Muscle of leg (tissue), 16 donors: ENCODE measurements around the gene PNMA1. TPM values are rescaled to one million over a fixed set of nuclear protein-coding genes. Genes with fewer than 3 reads are reported as not detected.

ENCODE experiments used
- DNase-seq: peaks from one replicate; pipeline ENCODE4 v3.0.0; 2013
- H3K27ac ChIP-seq: one replicate; pipeline ENCODE4 v1.5.1; 2013; ENCODE audit warnings: mild to moderate bottlenecking, low read length, control low read depth
- H3K27me3 ChIP-seq: one replicate; pipeline ENCODE4 v1.6.1; 2013; ENCODE audit warnings: low read length; ENCODE audit not compliant: control insufficient read depth, insufficient read depth
- H3K36me3 ChIP-seq: one replicate; pipeline ENCODE4 v1.6.1; 2013; ENCODE audit warnings: low read length; ENCODE audit not compliant: control insufficient read depth, insufficient read depth
- H3K4me1 ChIP-seq: one replicate; pipeline ENCODE4 v1.6.1; 2013; ENCODE audit warnings: low read length; ENCODE audit not compliant: control insufficient read depth, insufficient read depth
- H3K4me3 ChIP-seq: one replicate; pipeline ENCODE4 v1.5.1; 2013; ENCODE audit warnings: low read length, control low read depth
- H3K9me3 ChIP-seq: replicated peaks from 2 replicates; pipeline ENCODE4 v1.6.1; 2013; ENCODE audit warnings: low read depth, low read length; ENCODE audit not compliant: control insufficient read depth
- WGBS: methylation state at CpG from one replicate; pipeline ENCODE4 v1.1.5; 2013; ENCODE audit warnings: missing lambda C conversion rate; ENCODE audit not compliant: insufficient coverage; 5-methylcytosine and 5-hydroxymethylcytosine counted together
- long read RNA-seq, 11 donors: transcript quantifications; one replicate each; lab custom pipeline, GENCODE V29; 2026
- polyA plus RNA-seq, 8 donors: library from polyadenylated mRNA; unstranded; fragments of 120-200 nt; gene quantifications; one replicate each; pipeline versions ENCODE4 v1.2.1 to v1.2.3, GENCODE V29; 2013; ENCODE audit warnings: inconsistent platforms in 1 of 8, low replicate concordance in 1 of 8; ENCODE audit not compliant: insufficient read length in 8 of 8, insufficient read depth in 1 of 8
- total RNA-seq: library from RNA; stranded (reverse); fragments of 120-200 nt; gene quantifications from one replicate; pipeline ENCODE4 v1.2.4, GENCODE V29; 2013

PNMA1 gene, protein sequence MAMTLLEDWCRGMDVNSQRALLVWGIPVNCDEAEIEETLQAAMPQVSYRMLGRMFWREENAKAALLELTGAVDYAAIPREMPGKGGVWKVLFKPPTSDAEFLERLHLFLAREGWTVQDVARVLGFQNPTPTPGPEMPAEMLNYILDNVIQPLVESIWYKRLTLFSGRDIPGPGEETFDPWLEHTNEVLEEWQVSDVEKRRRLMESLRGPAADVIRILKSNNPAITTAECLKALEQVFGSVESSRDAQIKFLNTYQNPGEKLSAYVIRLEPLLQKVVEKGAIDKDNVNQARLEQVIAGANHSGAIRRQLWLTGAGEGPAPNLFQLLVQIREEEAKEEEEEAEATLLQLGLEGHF
- total RNA-seq = 7.8 TPM
- polyA plus RNA-seq = 10 to 100 TPM; 22.4 to 37.4 (median 27.4) TPM
- long read RNA-seq, donor 1, transcript PNMA1-201 (1 exons, 2,590 nt) = major isoform, 11 of 11 reads
- long read RNA-seq, donor 1, partial matches to known transcripts = 0 of 11 reads
- long read RNA-seq, donor 1, other reads (novel, unspliced or antisense) = 0 of 11 reads
- long read RNA-seq, donor 2, partial matches to known transcripts = 0 of 1 reads
- long read RNA-seq, donor 2, other reads (novel, unspliced or antisense) = 0 of 1 reads
- long read RNA-seq, donor 3, transcript PNMA1-201 (1 exons, 2,590 nt) = major isoform, 21 of 21 reads
- long read RNA-seq, donor 3, partial matches to known transcripts = 0 of 21 reads
- long read RNA-seq, donor 3, other reads (novel, unspliced or antisense) = 0 of 21 reads
- long read RNA-seq, donor 4, transcript PNMA1-201 (1 exons, 2,590 nt) = major isoform, 15 of 15 reads
- long read RNA-seq, donor 4, partial matches to known transcripts = 0 of 15 reads
- long read RNA-seq, donor 4, other reads (novel, unspliced or antisense) = 0 of 15 reads
- long read RNA-seq, donor 5, transcript PNMA1-201 (1 exons, 2,590 nt) = major isoform, 66 of 66 reads
- long read RNA-seq, donor 5, partial matches to known transcripts = 0 of 66 reads
- long read RNA-seq, donor 5, other reads (novel, unspliced or antisense) = 0 of 66 reads
- long read RNA-seq, donor 6, transcript PNMA1-201 (1 exons, 2,590 nt) = major isoform, 38 of 38 reads
- long read RNA-seq, donor 6, partial matches to known transcripts = 0 of 38 reads
- long read RNA-seq, donor 6, other reads (novel, unspliced or antisense) = 0 of 38 reads
- long read RNA-seq, donor 7, transcript PNMA1-201 (1 exons, 2,590 nt) = major isoform, 30 of 30 reads
- long read RNA-seq, donor 7, partial matches to known transcripts = 0 of 30 reads
- long read RNA-seq, donor 7, other reads (novel, unspliced or antisense) = 0 of 30 reads
- long read RNA-seq, donor 8, transcript PNMA1-201 (1 exons, 2,590 nt) = major isoform, 22 of 22 reads
- long read RNA-seq, donor 8, partial matches to known transcripts = 0 of 22 reads
- long read RNA-seq, donor 8, other reads (novel, unspliced or antisense) = 0 of 22 reads
- long read RNA-seq, donor 9, transcript PNMA1-201 (1 exons, 2,590 nt) = major isoform, 30 of 30 reads
- long read RNA-seq, donor 9, partial matches to known transcripts = 0 of 30 reads
- long read RNA-seq, donor 9, other reads (novel, unspliced or antisense) = 0 of 30 reads
- long read RNA-seq, donor 10, transcript PNMA1-201 (1 exons, 2,590 nt) = major isoform, 46 of 46 reads
- long read RNA-seq, donor 10, partial matches to known transcripts = 0 of 46 reads
- long read RNA-seq, donor 10, other reads (novel, unspliced or antisense) = 0 of 46 reads
- long read RNA-seq, donor 11, transcript PNMA1-201 (1 exons, 2,590 nt) = major isoform, 22 of 22 reads
- long read RNA-seq, donor 11, partial matches to known transcripts = 0 of 22 reads
- long read RNA-seq, donor 11, other reads (novel, unspliced or antisense) = 0 of 22 reads

DNA sequence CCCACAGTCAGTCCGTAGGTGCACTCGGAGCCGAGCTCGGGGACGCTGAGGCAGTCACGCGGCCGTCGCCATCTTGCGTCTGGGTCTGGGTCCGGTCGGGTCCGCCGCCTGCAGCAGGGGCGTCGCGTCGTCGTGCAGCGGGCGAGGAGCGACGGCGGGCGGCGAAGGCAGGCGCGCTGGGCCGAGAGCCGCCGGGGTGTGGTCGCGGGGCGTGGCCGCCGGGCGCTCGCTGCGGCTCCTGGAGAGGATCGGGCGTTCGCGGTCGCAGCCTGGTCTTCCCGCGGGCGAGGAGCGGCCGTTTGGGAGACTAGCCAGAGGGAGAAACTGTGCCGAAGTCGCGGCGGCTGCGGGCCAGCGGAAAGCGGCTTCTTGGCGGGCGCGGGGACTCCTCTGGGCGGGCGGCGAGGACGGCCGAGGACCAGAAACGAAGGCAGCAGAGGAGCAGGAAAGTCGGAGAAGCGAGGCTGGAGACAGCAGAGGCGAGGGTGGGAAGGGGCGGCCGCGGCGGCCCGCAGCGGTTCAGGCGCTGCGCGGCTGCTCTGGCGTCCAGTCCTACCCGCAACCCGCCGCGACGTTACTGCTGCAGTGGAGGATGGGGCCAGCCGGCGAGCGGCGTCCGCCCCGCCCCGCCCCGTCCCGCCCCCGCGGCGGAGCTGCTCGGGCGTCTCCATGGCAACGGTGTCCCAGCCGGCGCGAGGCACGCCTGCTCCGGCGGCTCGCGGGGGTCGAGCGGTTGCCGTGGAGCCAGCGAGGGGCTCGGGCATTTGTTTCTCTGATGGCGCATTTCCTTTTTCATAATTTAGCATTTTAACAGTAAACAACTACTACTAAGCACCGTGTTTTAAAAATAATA is at the start of gene PNMA1:
Gene PNMA1, minus strand, starts transcription at position 582 of the 853 bp plus-strand sequence. CDS start 745 bp downstream, outside the sequence.
- peak; percentile 94 for DNase-seq
- no peaks in the 10 kb centered on the region for H3K9me3 ChIP-seq
- peaks cover 34% of the 10 kb centered on the region for H3K4me1 ChIP-seq
- H3K27me3 ChIP-seq = no peaks in the 10 kb centered on the region
- WGBS = under 1% methylated on average over 109 of the region's 113 CpGs
- H3K36me3 ChIP-seq = peaks cover 27% of the 10 kb centered on the region
- peak within 1 kb of the TSS; percentile 83 for H3K4me3 ChIP-seq
- peak within 1 kb of the TSS; percentile 83 for H3K27ac ChIP-seq

DNA sequence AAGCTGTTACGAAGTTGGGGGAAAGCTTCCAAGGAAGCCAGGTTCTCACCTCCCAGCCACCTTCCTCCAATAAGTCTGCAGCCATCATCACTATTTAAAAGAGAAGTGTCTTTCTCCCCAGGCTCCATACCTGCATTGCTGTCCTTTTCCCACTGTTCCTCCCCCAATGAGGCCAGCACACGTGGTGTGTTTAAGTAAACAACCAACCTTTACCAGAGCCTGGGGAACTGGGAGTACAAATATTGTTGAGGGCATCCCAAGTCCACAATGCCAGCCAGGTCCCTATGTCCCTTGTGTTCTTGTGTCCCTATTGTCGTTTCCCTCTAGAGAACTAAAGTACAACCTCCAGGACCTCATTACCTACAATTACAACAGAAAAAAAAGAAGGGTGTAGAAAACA is 49.2 kb upstream of the PNMA1 start:
- Histone ChIP-seq H3K4me3 (no peak overlapping the region), H3K36me3 (peaks cover 3% of the 10 kb centered on the region), H3K27ac (peak overlapping the region; percentile 93), H3K9me3 (no peaks in the 10 kb centered on the region), H3K27me3 (no peaks in the 10 kb centered on the region), H3K4me1 (peaks cover 84% of the 10 kb centered on the region)
- WGBS = no CpG with 5 or more reads among the region's 3 CpGs
- DNase-seq = no peak

DNA sequence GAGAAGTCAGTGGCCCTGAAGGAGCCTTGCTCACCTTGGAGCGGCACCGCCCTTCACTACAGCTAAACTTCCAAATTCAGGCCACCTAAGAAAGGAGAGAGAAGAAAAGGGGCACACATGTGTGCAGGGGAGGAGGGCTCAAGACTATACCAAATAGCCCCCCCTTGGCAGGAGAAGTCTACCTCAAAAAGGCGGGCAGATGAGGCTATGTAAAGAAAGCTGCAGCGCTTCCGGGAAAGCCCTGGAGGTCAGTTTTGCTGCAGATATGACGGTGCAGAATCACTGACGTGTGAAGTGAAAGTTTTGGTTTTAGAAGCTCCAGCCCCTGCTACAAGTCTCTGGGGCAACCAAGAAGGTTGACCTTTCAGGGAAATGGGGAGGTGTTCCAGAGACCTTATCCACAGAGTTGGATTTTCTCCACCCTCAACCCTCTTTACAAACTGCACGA is 48.2 kb upstream of the PNMA1 start:
- peaks cover 3% of the 10 kb centered on the region for H3K36me3 ChIP-seq
- WGBS = 60% methylated on average over 5 of the region's 8 CpGs
- H3K4me1 ChIP-seq = peaks cover 85% of the 10 kb centered on the region
- no peaks in the 10 kb centered on the region for H3K27me3 ChIP-seq
- peak overlapping the region; percentile 96 for H3K27ac ChIP-seq
- H3K9me3 ChIP-seq = no peaks in the 10 kb centered on the region
- H3K4me3 ChIP-seq = no peak overlapping the region
- DNase-seq = no peak

DNA sequence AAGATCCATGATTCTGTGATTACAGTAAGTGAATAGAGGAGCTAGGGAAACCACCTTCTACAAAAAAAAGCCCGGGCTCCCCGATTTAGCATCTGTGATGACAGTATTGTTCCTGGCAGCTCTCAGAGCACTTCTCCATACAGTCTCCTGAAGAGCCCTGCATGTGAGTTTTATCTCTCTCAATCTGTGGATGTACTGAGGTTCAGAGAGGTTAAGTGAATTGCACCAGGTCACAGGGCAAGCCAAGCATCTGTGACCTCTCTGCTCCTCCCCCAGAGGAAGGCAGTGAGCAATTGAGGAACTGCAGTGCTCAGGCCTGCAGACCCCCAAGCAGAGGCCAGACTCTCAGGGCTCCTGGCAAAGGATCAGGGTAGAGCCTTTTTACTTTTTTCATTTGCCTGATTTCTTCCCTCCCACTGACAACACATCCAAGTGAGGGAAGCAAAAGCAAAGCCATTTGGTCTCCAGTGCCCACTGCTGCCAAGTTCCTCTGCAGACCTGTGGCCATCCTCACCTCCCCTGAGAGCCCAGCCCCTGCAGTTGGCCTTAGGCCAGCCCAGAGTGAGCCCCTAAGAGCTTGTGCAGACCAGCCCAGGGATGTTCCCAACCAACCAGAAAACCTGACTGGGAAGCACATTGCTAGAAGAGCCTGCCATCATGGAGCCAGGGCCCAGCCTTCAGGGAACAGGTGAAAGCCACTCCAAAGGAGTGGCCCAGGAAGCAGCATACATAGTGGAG is 47.6 kb upstream of the PNMA1 start:
- H3K4me3 ChIP-seq = no peak overlapping the region
- H3K9me3 ChIP-seq = no peaks in the 10 kb centered on the region
- no peak for DNase-seq
- WGBS = no CpG with 5 or more reads among the region's 2 CpGs
- H3K27ac ChIP-seq = peak overlapping the region; percentile 96
- H3K27me3 ChIP-seq = no peaks in the 10 kb centered on the region
- H3K4me1 ChIP-seq = peaks cover 85% of the 10 kb centered on the region
- H3K36me3 ChIP-seq = peaks cover 3% of the 10 kb centered on the region

DNA sequence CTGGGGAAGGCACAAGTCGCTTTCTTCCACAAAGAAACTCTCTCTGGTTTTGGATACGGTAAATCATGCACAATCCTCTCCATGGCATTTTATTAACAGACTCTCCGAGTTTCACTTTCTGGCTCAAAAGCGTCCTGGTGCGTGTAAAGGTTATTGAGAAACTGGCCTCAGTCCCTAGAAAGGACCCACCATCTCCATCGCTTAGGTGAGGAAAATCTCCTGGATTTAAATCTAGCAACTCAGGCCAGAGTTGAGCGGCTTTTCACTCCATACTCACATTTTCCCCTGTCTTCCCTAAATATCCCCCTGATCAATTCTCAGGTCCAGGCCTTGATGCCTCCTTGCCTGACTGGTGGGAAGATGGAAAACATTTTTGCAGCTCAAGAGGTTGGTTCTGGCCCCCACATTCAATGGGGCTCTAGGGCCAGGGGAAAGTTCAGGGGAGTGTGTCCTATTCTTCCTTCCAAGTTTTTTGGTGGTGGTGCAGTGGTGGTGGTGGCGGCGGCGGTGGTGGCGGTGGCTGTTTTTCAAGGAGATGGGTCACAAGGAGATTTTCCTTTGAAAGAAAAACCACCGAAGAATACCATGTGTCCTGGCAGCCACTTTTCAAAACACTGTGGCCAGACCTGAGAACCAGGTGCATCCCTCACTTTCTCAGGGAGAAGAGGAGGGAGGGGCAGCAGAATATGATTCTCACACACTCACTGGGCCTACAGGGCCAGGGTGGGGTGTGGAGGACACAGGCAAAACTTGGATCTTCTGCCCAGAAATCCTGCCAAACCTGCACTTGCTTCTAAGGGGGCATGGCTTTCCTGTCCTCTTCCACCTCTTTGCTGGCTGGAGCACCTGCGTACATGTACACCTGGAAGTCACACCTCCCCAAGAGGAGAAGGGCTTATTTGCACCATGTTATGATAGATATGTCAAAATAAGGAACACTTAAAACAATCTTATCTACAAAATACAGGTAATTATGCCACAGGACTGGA is 46.7 kb upstream of the PNMA1 start:
- Histone ChIP-seq H3K36me3 (peaks cover 3% of the 10 kb centered on the region), H3K4me1 (peaks cover 86% of the 10 kb centered on the region), H3K4me3 (peak overlapping the region; percentile 56), H3K27me3 (no peaks in the 10 kb centered on the region), H3K9me3 (no peaks in the 10 kb centered on the region), H3K27ac (peak overlapping the region; percentile 96)
- DNase-seq = no peak
- WGBS = no CpG with 5 or more reads among the region's 13 CpGs

DNA sequence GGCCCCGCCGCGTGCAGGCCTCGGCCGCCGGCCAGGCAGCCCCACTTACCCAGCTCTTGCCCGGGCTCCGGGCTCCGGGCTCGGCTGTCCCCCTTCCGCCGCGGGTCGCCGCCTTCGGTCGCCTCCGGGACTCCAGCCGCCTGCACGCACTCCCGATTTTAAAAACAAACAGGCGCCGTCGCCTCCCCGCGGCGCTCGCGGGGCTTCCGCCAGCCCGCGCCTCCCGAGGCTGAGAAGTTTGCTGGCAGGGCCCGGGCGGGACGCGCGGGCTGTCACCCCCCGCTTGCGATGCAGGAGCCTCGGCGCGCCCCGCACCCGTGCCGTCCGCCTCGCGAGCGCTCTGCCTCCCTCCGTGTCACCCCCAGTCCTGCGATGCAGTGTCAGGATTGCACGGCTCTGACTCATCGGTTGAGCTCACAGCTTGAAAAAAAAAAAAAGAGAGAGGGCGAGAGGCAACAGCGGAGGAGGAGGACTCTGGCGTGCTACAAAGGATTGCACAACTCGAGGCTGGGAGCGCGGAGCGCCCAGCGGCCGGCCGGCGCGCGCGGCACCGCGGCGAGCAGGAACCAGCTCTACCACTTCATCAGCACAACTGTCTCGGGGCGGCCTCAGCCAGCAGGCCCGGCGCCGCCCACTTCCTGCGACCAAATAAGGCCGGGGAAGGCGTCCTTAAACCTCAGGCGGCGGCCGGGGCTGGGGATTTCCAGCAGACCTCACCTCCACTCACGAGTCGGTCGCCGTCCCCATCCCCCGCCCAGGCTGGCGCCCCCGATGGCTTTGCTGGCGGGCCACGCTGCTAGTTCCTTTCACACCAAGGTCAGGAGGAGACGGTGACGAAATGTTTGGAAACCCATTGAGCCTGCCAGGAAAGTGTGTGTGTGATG is 45.8 kb upstream of the PNMA1 start:
- H3K27ac ChIP-seq = peak overlapping the region; percentile 96
- H3K36me3 ChIP-seq = peaks cover 3% of the 10 kb centered on the region
- peaks cover 86% of the 10 kb centered on the region for H3K4me1 ChIP-seq
- peak; percentile 98 for DNase-seq
- 0% methylated on average over 75 of the region's 93 CpGs for WGBS
- H3K9me3 ChIP-seq = no peaks in the 10 kb centered on the region
- H3K4me3 ChIP-seq = peak overlapping the region; percentile 56
- H3K27me3 ChIP-seq = no peaks in the 10 kb centered on the region
